GM15510 (cell line): ENCODE data around the gene ZBED4.

Experiments
- POLR2A ChIP-seq: IDR thresholded peaks from 3 replicates; pipeline ENCODE4 v1.6.1; 2011; ENCODE audit warnings: borderline replicate concordance; ENCODE audit not compliant: insufficient read length; ENCODE audit errors: extremely low read depth

ZBED4 gene

DNA sequence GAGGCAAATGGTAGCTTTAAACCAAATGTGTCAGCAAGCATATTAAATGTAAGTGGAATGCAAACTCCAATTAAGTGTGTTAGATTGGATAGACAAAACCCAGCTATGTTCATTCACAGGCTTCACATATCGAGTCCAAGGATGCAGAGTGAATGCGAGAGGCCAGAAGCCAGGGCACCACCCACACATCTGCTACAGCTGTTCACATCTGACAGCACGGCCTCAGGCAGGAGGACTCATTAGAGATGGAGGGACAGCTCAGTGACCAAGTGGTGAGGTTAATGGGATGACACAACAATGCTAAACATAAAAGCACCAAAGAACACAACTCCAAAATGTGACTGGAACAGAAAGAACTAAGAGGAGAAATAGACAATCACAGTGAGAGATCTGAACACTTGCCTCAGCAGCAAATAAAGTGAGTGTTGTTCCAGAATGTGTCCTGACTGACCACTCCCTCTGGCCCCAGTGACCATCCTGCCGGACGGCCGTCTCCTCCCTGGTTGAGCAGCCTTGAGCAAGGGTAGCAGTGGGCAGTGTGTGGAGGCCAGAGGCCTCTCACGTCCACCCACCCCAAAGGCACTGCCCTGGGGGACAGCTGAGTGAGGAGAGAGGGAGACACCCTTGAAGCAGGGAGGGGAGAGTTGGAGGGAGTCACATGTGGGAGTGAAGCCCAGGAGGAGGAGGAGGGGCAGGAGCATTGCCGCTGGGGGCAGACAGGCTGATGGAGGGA lies 40.8 kb downstream of the ZBED4 start:
- TF ChIP-seq POLR2A: no peak

DNA sequence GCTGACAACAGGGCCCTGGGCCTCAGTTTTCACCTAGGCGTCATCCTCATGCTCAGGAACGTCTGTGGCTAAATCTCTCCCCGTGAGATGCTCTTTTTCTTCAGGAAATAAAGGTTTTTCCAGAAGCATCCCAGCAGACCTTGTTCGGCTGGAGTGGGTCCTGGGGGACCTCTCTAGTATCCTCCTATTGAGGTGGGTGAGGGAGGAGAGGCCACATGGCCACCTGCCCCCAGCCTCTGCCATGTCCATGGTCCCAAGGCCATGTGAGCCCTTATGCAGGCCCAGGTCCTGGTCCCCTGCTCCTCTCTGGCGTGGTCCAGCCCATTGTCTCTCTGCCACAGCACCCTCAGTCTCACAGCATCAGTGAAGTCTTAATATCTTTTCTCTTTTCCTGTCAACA lies 42.6 kb downstream of the ZBED4 start:
- no peak for TF ChIP-seq POLR2A

- no peak for TF ChIP-seq POLR2A
Observed at GRCh38 chr22:49897015-49897684, 43.5 kb downstream of the ZBED4 start.

- no peak for TF ChIP-seq POLR2A
Observed at GRCh38 chr22:49899530-49899929, 45.9 kb downstream of the ZBED4 start.

GRCh38 chr22:49900441-49901230 lies 47.0 kb downstream of the ZBED4 start:
- TF ChIP-seq POLR2A: no peak

DNA sequence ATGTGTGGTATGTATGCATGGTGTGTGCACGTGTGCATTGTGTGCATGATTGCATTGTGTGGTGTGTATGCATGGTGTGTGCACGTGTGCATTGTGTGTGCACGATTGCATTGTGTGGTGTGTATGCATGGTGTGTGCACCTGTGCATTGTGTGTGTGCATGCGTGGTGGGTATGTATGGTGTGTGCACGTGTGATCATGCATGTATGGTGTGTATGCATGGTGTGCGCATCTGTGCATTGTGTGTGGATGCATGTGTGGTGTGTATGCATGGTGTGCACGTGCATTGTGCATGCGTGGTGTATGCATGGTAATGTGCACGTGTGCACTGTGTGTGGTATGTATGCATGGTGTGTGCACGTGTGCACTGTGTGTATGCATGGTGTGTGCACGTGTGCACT lies 47.8 kb downstream of the ZBED4 start:
- TF ChIP-seq POLR2A: no peak

GRCh38 chr22:49903322-49904039 lies 49.8 kb downstream of the ZBED4 start:
- no peak for TF ChIP-seq POLR2A

DNA sequence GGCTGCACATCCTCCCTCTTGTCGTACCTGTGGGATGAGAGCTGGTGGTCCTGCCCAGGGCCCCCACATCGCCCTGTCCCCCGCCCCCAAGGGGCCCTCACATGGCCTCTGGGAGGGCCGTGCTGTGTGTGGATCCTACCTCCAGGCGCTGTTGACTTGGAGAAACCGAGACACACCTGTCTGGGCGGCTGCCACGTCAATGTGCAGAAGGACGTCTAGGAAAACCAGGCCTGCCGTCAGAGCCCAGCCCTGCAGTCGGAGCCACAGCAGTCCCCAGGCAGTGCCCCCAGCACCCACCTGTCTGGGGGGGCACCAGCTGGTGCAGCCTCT lies 50.4 kb downstream of the ZBED4 start:
- TF ChIP-seq POLR2A: no peak

DNA sequence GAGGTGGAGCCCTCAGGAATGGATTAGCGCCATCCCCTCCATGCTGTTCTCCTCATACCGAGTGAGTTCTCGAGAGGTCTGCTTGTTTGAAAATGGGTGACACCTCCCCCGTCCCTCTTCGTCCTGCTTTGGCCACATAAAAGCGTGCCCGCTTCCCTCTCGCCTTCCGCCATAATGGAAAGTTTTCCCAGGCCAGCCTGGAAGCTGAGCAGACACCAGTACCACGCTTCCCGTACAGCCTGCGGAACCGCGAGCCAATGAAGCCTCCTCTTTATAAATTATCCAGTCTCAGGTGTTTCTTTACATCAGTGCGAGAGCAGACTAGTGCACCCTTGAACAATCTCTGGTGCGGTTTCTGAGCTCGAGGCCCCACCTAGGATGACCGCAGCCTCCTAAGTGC lies 51.8 kb downstream of the ZBED4 start:
- TF ChIP-seq POLR2A: no peak

DNA sequence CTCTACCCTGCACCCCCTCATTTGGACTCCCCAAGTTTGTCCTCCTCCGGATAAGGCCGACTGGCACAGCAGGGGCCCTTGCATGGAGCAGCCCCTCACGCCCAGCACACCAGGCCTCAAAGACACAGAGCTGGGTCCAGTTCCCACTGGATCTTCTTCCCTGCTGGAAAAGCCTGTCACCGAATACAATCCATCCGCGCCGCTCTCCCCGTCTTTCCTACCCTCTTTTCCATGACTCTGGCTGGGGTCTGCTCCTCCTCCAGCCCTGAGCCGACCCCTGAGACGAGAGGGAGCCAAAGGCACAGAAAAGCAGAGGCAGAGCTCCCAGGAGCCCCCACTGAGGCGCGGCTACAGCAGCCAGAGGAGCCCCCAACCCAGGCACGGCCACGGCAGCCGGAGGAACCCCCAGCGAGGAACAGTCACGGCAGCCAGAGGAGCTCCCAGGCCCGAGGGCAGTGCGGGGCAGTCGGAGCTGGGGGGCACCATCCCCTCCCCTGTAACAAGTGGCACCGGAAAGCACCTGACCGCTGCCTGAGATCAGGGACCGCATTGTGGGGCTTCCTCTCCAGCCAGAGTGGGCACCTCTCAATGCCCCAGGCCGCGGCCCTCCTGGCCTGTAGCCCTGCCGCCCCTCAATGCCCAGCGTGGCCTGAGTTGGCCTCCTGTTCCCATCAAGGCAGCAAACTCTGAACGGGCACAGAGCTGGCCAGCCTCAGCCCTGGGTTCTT lies 52.6 kb downstream of the ZBED4 start:
- no peak for TF ChIP-seq POLR2A

DNA sequence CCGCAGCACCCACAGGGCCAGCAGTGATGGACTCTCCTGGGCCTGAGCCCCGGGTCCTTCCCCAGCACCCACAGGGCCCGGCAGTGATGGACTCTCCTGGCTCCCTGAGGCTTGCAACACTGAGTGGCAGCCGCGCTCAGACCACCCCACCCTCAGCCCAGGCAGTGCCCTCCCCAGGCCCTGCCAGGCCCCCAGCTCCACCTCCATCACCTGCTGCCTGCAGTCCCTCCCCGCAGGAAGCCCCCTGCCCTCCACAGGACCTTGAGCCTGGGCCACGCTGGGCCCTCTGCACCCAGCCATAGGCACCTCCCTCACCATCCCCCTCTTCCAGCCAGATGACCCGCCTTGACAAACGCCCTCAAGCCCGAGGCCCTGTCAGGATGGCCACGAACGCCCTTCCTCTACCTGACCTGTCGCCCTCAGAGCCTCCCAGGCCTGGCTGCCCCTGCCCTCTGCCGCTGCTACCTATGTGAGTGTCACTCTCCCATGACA lies 53.2 kb downstream of the ZBED4 start:
- TF ChIP-seq POLR2A: no peak

DNA sequence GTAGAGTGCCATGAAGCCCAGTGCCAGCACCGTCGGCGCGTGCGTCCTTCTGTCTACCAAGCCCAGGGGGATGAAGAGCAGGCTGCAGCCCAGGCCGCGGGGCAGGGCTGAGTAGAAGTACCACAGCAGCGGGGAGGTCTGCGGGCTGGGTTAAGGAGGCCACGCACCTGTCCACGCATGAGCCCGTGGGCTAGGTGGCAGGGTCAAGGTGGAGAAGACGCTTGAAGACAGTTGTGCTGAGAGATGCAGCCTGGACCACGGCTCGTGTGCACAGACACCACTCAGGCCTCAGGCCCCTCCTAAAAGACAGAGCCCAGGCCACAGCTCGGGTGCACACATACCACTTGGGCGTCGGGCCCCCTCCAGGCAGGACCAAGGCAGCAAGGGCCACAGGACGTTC lies 54.2 kb downstream of the ZBED4 start:
- TF ChIP-seq POLR2A: no peak

DNA sequence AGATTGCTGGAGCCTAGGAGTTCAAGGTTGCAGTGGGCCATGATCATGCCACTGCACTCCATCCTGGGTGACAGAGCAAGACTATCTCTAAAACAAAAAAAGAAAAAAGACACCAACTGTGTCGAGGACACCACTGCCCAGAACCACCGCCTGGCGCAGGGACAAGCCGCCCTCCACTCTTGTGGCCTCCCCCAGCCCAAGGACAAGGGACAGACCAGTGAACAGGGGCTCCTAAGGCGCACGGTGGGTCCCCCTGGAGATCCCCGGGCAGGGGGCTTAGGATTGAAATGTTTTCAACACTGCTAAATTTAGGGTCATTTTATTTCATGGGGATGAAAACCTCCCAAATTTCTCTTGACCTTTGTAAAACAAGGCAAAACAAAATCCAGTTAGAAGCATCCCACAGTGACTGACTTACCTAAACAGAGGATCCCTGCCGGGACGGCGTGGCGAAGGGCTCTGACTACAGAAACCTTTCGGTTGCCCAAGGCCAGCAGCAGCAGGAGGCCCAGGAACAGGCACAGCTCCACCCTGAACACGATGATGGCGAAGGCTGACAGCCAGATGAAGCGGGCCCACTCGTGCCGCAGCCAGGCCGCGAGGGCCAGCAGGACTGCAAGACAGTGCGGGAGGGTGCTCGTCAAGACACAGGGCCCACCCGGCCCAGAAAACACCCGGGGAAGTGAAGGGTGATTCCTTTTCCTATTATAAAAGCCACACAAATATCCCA lies 56.0 kb downstream of the ZBED4 start:
- TF ChIP-seq POLR2A: no peak
